HEK293 (cell line): ENCODE data around the gene ZNF672.

Experiments used
- MZF1 ChIP-seq: fragments of 450-650 bp; formaldehyde crosslinking; IDR thresholded peaks from 2 replicates; pipeline ENCODE4 v1.5.1; 2017; ENCODE audit warnings: missing biosample characterization, missing genetic modification characterization, borderline replicate concordance
- TF ChIP-seq, protein P1 (sequence below): fragments of 450-650 bp; formaldehyde crosslinking; IDR thresholded peaks from 2 replicates; pipeline ENCODE4 v1.5.1; 2016; ENCODE audit warnings: missing biosample characterization, missing genetic modification characterization

GRCh38 chr1:248791010-248791409 is 47.0 kb upstream of the ZNF672 start:
- TF ChIP-seq, protein P1, sequence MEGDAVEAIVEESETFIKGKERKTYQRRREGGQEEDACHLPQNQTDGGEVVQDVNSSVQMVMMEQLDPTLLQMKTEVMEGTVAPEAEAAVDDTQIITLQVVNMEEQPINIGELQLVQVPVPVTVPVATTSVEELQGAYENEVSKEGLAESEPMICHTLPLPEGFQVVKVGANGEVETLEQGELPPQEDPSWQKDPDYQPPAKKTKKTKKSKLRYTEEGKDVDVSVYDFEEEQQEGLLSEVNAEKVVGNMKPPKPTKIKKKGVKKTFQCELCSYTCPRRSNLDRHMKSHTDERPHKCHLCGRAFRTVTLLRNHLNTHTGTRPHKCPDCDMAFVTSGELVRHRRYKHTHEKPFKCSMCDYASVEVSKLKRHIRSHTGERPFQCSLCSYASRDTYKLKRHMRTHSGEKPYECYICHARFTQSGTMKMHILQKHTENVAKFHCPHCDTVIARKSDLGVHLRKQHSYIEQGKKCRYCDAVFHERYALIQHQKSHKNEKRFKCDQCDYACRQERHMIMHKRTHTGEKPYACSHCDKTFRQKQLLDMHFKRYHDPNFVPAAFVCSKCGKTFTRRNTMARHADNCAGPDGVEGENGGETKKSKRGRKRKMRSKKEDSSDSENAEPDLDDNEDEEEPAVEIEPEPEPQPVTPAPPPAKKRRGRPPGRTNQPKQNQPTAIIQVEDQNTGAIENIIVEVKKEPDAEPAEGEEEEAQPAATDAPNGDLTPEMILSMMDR, result no peak
- TF ChIP-seq MZF1 (tag by site-specific recombination), result no peak
